NCI-H146 (cell line): ENCODE data around the gene RHEX.

Source experiments
- DNase-seq: peaks from one replicate; lab custom pipeline; 2025; lab: John Stamatoyannopoulos, UW

The RHEX gene

DNA sequence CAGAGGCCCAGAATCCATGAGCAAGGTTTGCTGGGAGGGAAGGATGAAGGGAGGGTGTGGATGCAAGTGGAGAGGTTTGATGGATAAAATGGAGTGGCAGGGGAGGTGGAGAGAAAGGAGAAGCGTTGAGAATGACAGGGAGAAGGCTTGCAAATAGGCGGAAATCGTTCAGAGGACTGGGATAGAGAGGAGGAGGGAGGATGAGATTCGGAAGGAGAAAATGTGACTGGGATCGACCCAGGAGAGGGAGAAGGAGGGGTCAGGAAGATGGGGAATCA is 63.8 kb downstream of the RHEX start:
- DNase-seq: no peak

DNA sequence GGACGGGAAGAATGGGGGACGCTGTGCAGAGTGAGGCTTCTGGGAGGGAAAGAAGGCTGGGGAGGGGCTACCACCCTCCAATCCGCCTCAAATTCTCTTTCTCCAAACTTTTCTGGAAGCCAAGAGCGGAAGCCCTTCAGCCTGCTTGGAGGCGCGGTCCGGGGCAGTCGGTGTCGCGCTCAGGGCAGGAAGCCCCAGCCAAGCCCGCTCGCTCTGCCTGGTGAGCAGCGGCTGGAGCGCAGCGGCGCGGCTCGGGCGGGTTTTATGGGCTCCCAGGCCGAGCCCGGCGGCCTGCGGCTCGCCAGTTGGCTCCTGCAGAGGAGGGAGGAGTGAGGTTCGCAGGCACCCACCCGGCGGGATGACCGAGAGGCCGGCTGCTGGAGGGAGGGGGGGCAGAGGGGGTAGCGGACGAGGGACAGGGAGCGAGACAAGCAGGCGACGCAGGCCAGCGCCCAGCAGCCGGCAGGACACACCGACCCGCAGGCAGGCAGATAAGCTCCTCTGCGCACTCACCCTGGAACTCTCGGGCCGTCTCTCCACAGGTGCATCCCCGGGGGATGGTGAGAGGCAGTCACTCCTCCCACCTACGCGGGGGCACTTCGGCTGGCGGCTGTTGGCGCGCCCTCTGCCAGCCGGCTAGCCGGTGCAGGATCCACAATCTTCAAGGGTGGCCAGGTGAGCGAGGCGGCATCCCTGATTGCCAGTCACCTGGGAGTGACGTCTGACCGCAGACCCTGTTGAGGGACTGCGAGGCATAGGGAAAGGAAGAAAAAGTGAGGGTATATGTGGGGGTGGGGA is 64.4 kb downstream of the RHEX start, which contains the start of gene AVPR1B:
Gene AVPR1B (minus strand): TSS at position 238 of the 798 bp plus-strand sequence. CDS start 498 bp downstream, outside the sequence.
- DNase-seq: peak; percentile 86

DNA sequence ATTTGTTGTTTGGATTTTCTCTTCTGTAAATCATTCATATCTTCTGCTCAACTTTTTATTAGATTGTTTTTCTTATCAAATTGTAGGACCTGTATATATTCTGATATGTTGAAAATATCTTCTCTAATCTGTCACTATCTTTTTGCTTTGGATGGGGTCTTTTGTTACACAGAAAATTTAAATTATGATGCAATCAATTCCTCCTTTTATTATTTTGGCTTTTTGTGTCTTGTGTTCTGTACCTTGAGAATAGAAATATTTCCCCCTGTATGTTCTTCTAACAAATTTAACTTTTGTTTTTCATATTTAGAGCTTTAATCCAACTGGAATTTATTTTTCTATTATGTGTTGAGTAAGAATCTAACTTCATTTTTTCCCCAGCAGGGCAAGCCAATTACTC is 67.4 kb downstream of the RHEX start:
- no peak for DNase-seq

DNA sequence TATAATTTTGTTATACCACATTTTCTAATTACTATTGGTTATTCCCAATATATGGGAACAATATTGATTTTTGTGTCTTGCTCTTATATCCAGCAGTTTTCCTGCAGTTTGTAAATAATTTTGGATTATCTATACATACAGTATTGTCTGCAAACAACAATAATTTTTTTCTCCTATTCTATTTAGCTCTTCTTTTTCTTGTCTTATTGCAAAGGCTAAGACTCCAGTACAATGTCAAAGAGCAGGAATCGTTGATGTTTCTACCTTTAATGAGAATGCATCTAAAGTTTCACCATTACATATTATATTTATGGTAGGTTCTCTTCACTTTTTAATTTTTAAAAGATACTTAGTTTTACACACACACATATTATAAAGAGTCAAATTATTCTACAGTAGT is 68.3 kb downstream of the RHEX start:
- DNase-seq: no peak

DNA sequence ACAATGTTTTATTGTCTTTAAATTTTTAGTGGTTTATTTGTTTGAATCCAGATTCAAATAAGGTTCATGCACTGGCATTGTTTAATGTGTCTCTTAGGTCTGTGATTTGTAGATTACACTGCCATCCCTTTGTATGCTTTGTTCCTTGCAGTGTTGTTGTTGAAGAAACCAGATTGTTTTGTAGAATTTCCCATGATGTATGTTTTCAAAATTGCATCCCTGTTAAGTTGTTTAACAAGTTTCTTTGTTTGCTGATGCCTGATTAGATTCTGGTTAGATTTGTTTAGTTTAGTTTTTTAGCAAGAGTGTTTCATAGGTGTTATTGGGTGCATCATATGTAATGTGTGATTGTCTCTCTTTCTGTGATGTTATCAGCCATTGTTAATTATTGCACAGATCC is 69.7 kb downstream of the RHEX start:
- no peak for DNase-seq

DNA sequence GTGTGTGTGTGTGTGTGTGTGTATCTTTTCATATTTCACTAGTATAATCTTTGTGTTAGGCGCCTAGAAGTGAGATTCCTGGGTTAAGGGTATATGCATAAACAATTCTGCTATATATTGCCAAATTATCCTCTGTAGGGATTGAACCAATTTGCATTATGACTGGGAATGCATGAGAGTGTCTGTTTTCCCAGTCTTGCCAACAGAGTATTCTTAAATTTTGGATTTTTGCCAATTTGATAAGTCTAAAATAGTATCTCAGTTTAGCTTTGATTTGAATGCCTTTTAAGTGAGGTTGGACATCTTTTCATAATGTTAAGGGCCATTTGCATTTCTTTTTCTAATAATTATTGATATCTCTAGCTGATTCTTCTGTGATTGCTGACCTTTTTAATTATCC is 72.4 kb downstream of the RHEX start:
- DNase-seq: no peak

DNA sequence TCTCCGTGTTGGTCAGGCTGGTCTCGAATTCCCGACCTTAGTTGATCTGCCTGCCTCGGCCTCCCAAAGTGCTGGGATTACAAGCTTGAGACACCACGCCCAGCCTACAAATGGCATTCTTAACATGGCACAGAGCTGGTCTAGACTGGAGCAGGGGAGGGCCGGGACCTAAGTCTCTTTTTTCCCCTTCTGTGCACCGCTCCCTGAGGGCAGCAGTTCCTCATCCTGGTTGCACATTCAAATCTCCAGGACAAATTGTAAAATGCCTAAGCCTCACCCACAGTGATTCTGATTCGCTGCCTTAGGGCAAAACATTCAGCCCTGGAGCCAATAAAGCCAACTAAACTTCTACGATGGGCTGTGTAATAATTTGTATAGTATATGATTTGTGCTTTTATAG is 74.4 kb downstream of the RHEX start:
- no peak for DNase-seq

DNA sequence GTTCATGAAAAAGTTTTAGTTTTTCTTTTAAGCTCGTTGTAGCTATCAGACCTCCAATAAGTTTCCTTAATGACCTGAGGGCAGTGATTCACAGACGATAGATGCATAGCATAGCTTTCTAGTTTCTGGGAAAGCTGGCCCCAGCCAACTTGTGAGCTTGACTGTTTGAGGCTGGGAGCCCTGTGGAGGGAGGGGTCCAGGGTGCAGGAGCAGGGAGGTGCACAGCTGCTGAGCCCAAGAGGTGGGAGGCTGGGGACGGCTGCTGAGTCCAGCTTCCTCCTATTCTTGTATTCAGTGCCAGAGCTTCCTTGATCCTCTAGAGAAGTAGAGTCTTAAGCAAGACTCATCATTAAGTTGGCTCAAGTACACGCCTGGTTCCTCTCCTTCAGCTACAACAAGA is 75.2 kb downstream of the RHEX start:
- DNase-seq: no peak

DNA sequence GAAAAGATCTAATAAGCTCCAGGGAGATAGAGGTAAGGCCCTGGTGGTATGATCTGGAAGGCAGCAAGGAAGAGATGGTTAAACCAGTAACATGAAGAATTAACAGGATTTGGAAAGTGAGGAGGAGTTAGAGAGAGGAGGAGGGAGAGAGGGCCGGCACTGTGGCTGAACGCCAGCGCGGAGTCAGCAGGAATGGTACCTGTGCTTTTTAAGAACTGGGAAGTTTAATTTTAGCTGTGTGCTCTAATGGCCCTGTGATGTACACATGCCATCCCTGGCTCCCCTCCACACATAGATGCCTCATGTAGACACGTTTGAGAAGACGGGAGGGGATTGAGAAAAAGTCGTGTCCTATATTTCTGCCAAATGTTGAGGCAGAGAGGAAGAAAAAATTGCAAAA is 78.1 kb downstream of the RHEX start:
- DNase-seq: no peak

DNA sequence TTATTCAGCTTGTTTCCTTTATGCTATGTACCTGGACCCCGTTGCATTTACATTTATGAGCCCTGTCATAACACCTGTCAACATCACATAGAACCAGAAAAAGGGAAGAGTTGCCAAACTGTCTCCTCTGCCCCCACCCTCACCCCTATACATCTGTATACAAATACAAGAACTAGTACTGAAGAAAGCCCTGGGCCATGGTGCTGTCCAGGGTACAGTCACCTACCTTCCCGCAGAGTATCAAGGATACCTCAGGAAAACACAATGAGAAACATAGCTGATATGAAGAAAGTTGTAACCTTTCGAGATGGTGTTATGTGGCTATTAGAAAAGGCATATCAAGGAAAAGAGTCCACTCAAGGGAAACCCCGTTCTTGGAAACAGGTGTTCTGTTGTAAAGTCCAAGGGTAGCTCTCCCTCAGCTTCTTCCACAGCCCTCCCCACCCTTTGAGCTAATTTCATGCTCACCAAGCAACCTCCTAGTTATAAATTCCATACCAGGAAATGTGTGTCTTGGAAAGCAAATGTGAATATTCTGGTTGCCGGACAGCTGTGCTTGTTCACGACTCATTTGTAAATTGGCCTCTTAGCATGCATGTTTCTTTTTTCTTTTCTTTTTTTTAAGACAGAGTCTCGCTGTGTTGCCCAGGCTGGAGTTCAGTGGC is 80.9 kb downstream of the RHEX start:
- DNase-seq: no peak

DNA sequence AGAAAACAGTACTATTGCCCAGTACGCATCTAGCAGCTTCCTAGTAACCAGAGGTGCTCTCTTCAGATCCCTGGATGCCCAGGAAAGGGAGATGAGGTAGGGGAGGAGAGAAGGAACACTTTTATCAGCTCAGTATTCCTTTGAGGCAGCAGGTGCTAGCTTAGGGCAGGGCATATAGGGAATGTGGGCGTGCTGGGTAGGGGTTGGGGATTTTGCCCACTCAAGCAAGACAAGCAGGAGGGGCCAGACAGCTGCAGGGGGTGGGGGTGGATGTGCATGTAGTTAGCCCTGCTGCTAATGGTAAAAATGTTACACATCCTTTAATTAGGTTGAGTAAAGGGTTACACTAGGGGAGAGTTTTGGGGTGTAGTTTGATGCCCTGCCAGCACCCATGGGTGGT is 82.3 kb downstream of the RHEX start:
- DNase-seq: no peak

DNA sequence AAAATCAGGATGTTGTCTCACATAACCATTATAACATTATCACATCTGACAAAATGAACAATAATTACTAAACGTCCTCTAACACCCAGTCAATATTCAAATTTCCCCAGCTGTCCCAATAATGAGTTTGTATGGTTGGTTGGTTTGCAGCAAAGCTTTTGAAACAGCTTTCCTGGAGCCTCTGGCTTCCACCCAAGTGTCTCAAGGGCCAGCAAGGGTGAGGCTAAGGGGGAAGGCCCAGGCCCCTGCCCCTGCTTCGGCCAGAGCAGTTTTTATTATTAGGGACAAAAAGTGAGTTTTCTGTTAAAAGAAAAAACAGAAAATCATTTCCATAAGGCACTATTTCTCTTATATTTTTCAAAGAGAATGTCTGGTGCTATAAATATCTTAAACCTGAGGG is 83.3 kb downstream of the RHEX start:
- DNase-seq: no peak

DNA sequence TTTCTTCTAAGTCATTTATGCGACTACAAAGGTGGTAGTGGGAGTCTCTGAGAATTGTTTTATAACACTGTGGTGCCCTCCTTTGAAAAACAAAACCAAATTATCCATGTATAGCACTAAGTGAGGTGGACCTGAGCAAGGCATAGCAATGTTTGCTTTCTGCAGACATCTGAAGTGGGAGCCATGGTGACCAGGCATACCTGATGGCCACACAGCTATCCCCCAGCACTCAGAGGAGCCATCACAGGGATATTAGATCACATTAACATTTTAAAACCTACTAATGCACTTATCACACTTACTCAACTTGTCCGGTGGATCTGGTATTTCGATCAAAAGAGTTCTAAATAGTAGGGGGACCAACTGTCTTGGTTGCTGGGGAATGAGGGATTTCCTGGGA is 89.0 kb downstream of the RHEX start:
- no peak for DNase-seq

DNA sequence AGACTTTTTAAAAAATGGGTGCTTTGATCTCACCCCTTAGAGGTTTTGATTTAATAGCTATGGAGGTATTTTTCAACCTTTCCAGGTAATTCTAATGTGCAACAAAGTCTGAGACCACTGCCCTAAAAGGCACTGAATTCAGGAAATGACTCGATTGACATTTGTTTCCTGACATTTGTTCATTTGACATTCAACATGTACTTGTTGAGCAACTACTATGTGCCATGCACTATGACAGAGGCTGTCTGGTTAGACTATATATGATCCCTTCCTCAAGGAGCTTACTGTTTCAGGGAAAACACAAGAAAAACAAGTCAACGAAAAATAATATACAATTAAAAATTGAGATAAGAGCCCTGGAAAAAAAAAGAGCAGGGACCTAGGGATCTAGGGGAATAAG is 89.8 kb downstream of the RHEX start:
- DNase-seq: no peak

DNA sequence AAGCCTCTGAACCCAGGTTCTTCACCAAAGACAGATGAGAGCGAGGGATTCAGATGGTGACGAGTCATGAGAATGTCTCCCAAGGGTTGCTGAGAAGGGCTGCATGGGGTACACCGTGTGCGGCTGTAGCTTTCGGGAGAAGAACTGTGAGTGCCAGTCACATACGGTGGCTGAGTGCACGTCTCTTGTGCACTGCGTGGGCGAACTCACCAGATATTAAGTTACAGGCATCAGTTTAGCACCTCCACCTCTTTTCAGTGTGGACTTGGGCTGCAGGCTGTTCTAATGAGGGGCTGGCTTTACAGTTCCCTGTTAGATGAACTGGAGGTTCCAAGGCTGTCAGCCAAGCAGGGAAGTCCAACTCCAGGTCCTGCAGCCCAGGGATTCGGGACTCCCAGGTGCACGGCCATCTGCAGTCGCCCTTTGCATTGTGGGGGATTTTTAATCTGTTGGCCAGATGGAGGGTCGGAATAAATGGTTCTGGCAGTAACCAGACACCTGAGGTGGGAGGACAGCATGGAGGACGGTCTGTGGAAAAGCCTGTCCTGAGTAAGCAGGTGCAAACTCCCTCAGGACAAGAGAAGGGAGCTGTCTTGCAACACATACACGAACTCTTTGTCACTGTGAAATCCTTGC is 90.7 kb downstream of the RHEX start:
- peak; percentile 11 for DNase-seq

DNA sequence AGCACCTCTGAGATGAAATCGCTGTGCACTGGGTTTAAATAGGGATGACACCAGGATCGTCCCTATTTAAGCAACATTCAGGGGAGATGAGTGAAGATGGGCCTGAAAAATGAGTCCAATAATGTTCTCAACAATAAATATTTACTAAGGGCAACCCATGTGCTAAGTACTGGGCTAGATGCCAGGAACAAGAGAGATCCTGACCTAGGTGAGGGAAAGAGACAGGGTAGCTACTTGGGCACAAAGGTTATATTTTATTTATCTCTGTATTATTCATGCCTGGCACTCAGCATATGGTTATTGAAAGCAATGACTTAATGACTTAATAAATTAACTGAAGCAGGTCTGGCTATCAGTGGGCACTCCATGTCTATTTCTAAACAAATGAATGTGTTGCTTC is 91.6 kb downstream of the RHEX start:
- DNase-seq: no peak

DNA sequence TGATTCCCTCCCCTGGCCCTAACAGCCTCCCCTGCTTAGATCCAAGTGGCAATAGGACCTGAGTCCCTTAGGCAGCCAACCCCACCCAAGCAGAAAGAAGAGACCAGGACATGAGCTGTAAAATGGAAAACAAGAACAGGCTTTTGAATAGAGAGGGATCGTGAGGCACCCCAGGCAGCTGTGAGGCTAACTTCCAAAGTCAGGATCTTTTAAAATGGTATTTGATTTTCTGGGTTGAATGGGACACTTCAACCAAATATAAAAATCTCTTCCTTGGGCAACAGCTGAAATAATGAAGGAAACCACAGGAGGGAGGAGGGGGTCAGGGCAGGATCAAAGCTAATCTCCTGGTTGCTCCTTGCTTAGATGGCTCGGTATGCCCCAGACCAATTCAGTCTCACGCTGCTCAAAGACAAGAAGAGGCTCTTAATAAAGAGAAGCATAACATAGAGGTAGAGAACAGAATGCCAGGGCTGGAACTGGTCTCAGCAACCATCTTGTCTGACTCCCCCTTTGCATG is 92.9 kb downstream of the RHEX start:
- no peak for DNase-seq
